ENCODE measurements around the gene PEAK3.

DNA sequence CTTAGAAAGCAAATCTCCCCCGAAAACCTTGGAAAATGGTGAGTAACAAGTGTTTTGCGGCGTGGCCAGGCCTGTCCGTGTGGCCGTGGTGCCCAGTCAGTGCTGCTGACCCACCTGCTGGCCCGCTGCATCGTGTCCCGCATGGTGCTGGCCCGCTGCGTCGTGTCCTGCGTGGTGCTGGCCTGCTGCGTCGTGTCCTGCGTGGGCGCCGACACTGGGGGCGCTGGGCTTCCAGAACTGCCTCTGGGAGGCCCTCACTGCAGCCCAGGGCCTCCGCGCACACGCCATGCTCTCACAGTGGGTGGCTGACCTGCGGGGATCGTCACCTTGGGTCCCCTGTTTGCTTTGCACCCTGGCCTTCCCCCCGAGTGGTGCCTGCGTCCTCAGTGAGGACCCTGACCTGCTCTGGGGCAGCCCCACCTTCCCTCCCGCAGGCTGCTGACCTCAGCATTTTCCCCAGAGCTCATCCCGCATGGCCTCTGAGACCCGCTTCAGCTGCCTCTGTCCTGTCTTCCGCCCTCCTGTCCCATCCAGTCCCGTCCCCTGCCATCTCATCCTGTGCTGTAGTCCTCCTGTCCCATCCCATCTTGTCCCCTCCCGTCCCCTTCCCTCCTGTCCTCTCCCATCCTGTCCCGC, 56.4 kb downstream of the PEAK3 start:
- TF ChIP-seq EZH2phosphoT487 (IDR thresholded peaks at IDR 0.05; ENCODE audit: low read depth, severe bottlenecking, unreplicated experiment) (no peak), CTCF (IDR thresholded peaks at IDR 0.05; ENCODE audit: poor library complexity) (no peak), EZH2 (IDR thresholded peaks at IDR 0.05; ENCODE audit: borderline replicate concordance) (no peak)

Measured in hepatocyte (in vitro differentiated cells).